GM21367 (cell line): ENCODE data around the gene KIFC3.

Source experiments
- ATAC-seq: cut with Tn5 transposase; IDR thresholded peaks from one replicate; pipeline ENCODE4 v1.9.1; 2021; ENCODE audit not compliant: unreplicated experiment

Gene KIFC3

GRCh38 chr16:57770361-57770760 lies 31.9 kb downstream of the KIFC3 start:
- no peak for ATAC-seq

GRCh38 chr16:57769541-57770145 lies 32.6 kb downstream of the KIFC3 start:
- ATAC-seq = no peak

GRCh38 chr16:57766714-57767348 lies 35.5 kb downstream of the KIFC3 start:
- no peak for ATAC-seq

- no peak for ATAC-seq
Measured at GRCh38 chr16:57765160-57765728, 37.0 kb downstream of the KIFC3 start.

GRCh38 chr16:57764341-57765159 lies 37.7 kb downstream of the KIFC3 start:
- no peak for ATAC-seq

- no peak for ATAC-seq
Measured at GRCh38 chr16:57764006-57764340, 38.3 kb downstream of the KIFC3 start.

- no peak for ATAC-seq
Measured at GRCh38 chr16:57763285-57764005, 38.8 kb downstream of the KIFC3 start.

GRCh38 chr16:57762365-57763040 lies 39.8 kb downstream of the KIFC3 start:
- no peak for ATAC-seq

GRCh38 chr16:57761957-57762356 lies 40.3 kb downstream of the KIFC3 start:
- no peak for ATAC-seq

- no peak for ATAC-seq
Measured at GRCh38 chr16:57761301-57761700, 41.0 kb downstream of the KIFC3 start.

GRCh38 chr16:57760357-57761160 lies 41.7 kb downstream of the KIFC3 start:
- ATAC-seq = no peak

GRCh38 chr16:57759541-57760356 lies 42.5 kb downstream of the KIFC3 start:
- ATAC-seq = no peak

- no peak for ATAC-seq
Measured at GRCh38 chr16:57759131-57759530, 43.2 kb downstream of the KIFC3 start.

- no peak for ATAC-seq
Measured at GRCh38 chr16:57758331-57759117, 43.8 kb downstream of the KIFC3 start.

GRCh38 chr16:57757883-57758282 lies 44.4 kb downstream of the KIFC3 start:
- no peak for ATAC-seq

GRCh38 chr16:57757326-57757786 lies 44.9 kb downstream of the KIFC3 start:
- ATAC-seq = peak; percentile 76

- peak; percentile 4 for ATAC-seq
Measured at GRCh38 chr16:57756424-57757325, 45.6 kb downstream of the KIFC3 start.
